OCI-LY7 (cell line): ENCODE results near the gene LRP1B.

Experiments used
- CTCF ChIP-seq: fragments of 200-600 bp; sonication (generic); conservative IDR thresholded peaks from 2 replicates; pipeline ENCODE4 v1.5.1; 2014; ENCODE audit warnings: mild to moderate bottlenecking, antibody characterized with exemption, low read length, moderate library complexity, mixed read lengths
- EZH2phosphoT487 ChIP-seq: fragments of 200-600 bp; sonication (generic); IDR thresholded peaks from 2 replicates; pipeline ENCODE4 v1.6.1; 2018; ENCODE audit warnings: low read depth, borderline replicate concordance, mild to moderate bottlenecking, mixed run types, antibody characterized with exemption, low read length, moderate library complexity, mixed read lengths

- TF ChIP-seq CTCF (no peak), EZH2phosphoT487 (no peak)
Observed at GRCh38 chr2:140552634-140553033, 1578.2 kb downstream of the LRP1B start.
